Heart left ventricle (tissue), 13 donors: ENCODE measurements around the gene GPN3.

ENCODE experiments used
- POLR2A ChIP-seq, 2 donors: fragments of 450-650 bp; IDR thresholded peaks; one replicate each; pipeline ENCODE4 v1.6.1; 2017; ENCODE audit warnings: antibody characterized with exemption in 2 of 2, mild to moderate bottlenecking in 2 of 2, moderate library complexity in 2 of 2
- TF ChIP-seq, protein P1 (sequence below), 12 donors: fragments of 200-600 bp; sonication (generic) in 4 of 12; IDR thresholded peaks; one replicate each; pipeline versions ENCODE4 v1.5.0 to v1.8.0; 2018 to 2022; ENCODE audit warnings: antibody characterized with exemption in 12 of 12, mild to moderate bottlenecking in 5 of 12
- donor health status: ischemic (EF 13 %, LVEDD 7.1; RV severe dilation, severe dysfunction).
- donor health status: DM: no; HTN: yes; CAD: no.
- donor health status: DM: no; HTN: no; CAD: no.
- donor health status: ischemic (EF 25% LVEDD 6.9; RV normal size, moderate dysfunction).
- donor health status: ischemic (EF 25% LVEDD 5.7; RV mildly dilated, moderate dysfunction).
- donor health status: ischemic (EF 35%, LVEDD 5.7; RV mildly dilated, moderate dysfunction).
- donor health status: nonischemic (EF 11% LVEDD 7.7; RV severe dilation, severe dysfunction).
- donor health status: DM: yes; HTN: yes; CAD: no.
- donor health status: PGD.
- donor health status: ischemic (EF 29% LVEDD 5.4; RV normal size, mild dysfunction).
- donor health status: nonischemic (EF 23%, LVEDD 6.1; RV moderate dilation, normal function).

DNA sequence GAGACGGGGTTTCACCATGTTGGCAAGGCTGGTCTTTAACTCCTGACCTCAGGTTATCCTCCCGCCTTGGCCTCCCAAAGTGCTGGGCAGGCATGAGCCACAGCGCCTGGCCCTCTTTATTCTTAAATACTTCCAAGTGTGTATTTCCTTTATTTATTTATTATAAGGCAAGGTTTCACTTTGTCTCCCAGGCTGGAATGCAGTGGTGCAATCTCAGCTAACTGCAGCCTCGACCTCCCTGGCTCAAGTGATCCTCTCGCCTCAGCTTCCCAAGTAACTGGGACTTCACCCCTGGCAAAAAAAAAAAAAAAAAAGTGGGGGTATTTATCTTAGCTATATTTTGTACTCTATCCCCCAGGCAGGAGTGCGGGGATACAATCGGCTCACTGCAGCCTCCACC lies 7.4 kb upstream of the GPN3 start:
- TF ChIP-seq, protein P1, sequence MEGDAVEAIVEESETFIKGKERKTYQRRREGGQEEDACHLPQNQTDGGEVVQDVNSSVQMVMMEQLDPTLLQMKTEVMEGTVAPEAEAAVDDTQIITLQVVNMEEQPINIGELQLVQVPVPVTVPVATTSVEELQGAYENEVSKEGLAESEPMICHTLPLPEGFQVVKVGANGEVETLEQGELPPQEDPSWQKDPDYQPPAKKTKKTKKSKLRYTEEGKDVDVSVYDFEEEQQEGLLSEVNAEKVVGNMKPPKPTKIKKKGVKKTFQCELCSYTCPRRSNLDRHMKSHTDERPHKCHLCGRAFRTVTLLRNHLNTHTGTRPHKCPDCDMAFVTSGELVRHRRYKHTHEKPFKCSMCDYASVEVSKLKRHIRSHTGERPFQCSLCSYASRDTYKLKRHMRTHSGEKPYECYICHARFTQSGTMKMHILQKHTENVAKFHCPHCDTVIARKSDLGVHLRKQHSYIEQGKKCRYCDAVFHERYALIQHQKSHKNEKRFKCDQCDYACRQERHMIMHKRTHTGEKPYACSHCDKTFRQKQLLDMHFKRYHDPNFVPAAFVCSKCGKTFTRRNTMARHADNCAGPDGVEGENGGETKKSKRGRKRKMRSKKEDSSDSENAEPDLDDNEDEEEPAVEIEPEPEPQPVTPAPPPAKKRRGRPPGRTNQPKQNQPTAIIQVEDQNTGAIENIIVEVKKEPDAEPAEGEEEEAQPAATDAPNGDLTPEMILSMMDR (IDR thresholded peaks at IDR 0.05) = no peak
- TF ChIP-seq POLR2A (IDR thresholded peaks at IDR 0.05) = no peak
